HG02759 (cell line): ENCODE data around the gene KRT77.
"Not testable (repeated sequence)": the region's sequence is repeated elsewhere in the genome, so short reads cannot be mapped to it uniquely, and the experiment has no call there.

Experiments used
- ATAC-seq: cut with Tn5 transposase; IDR thresholded peaks from one replicate; pipeline ENCODE4 v1.9.1; 2021; ENCODE audit warnings: mild to moderate bottlenecking, moderate library complexity; ENCODE audit not compliant: unreplicated experiment

Gene KRT77

GRCh38 chr12:52703424-52703823 lies at the start of gene KRT77:
KRT77 (minus strand) TSS chr12:52703524; CDS start chr12:52703434, 90 bp downstream.
- no peak for ATAC-seq

DNA sequence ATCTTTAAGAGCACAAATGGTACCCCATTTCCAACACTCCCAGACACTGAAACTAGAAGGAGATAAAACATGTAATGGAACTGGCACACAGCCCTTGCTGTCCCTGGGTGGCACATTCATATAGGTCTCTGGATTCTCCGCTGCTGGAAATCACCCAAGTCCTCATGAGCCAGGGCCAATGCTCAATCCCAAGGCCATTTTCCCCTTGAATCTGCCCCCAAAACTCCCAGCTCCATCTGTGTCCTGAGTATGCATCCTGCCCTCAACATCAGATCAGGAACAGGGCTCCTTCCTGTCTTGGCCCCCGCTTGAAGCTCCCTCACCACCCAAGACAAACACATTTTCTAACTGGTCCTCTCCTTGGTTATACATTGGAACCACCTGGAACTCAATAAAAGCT lies 49.2 kb upstream of the KRT77 start:
- ATAC-seq = no peak

DNA sequence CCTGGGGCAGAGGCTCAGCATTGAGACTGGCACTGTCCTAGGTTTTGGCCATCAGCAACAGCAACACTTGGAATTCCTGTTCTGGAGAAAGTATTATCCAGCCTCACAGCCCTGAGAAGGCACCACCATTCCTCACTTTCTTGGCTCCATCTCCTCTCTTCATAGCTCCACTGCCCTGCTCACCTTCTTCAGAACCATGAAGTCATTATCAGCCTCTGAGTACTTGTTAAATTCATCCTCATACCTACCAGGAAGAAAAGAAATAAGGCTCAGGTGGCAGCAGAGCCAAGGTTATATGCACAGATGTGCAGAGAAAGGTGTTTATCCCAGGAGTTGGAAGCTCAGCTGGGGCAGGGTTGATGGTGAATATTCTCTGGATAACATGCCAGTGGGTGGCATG lies 48.5 kb upstream of the KRT77 start:
- no peak for ATAC-seq

DNA sequence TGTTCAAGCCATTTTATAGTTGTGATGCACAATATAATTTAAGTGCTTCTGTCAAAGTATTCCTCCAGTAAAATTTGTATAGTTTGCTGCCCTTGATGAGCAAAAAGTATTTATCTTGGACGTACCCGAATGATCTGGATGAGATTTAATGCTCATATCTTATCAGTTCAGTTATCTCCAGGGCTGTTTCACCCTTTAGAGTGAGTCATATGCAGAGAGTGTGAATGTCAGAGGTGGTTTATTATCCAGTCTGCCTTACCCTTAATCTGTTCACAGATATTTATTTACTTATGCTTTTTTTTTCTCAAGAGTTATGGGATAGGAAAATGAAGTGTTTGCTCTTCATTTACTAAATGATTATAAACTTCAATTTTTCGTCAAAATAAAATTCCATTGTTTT lies 47.2 kb upstream of the KRT77 start:
- ATAC-seq = not testable (repeated sequence)

- ATAC-seq = no peak
Measured at GRCh38 chr12:52749827-52750226, 46.5 kb upstream of the KRT77 start.

GRCh38 chr12:52748578-52748977 lies 45.3 kb upstream of the KRT77 start:
- no peak for ATAC-seq

DNA sequence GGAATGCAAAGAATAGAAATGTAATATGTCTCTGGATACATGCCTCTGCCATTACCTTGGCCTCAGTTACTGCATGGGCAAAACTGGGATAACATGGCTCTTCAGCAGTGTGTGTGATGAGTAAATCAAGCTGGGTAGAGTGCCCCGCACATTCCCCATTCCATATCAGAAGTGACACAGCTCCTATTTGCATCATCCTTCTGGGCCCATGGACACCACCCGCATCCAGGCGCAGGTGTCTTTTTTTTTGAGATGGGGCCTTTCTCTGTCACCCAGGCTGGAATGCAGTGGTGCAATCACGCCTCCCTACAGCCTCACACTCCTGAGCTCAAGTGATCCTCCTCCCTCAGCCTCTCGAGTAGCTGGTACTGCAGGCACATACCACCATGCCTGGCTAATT lies 42.2 kb upstream of the KRT77 start:
- ATAC-seq = no peak

- no peak for ATAC-seq
Measured at GRCh38 chr12:52744493-52745156, 41.3 kb upstream of the KRT77 start.

DNA sequence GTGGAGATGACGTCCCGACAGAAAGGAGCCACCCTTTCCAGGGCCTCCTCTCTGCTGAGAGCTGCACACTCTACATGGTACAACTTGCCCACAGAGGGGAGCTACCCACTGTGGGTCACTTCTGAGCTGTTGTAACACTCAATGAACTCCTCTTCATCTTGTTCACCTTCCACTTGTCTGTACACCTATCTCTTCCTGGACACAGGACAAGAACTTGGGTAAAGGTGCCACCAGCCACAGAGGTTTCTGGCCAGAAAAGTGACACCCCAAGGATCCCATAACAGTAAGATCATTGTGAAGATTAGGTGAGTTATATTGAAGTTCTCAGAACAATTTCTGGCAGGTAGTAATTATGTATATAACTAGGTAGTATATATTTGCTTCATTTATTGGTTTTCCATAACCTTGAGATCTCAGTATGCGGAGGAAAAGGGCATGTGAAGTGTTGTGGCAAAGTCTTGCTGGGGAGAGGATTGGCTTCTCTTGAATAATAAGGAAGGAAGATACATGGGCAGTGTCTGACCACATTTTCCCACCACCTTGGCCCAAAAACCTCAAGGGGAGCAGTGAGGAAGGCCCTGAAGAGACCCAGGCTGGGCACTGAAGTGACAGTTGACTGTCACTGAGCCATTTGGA lies 39.6 kb upstream of the KRT77 start:
- ATAC-seq = no peak

- no peak for ATAC-seq
Measured at GRCh38 chr12:52742196-52742580, 38.9 kb upstream of the KRT77 start.

- ATAC-seq = no peak
Measured at GRCh38 chr12:52741375-52742195, 38.3 kb upstream of the KRT77 start.

GRCh38 chr12:52740584-52740983 lies 37.3 kb upstream of the KRT77 start:
- ATAC-seq = no peak

DNA sequence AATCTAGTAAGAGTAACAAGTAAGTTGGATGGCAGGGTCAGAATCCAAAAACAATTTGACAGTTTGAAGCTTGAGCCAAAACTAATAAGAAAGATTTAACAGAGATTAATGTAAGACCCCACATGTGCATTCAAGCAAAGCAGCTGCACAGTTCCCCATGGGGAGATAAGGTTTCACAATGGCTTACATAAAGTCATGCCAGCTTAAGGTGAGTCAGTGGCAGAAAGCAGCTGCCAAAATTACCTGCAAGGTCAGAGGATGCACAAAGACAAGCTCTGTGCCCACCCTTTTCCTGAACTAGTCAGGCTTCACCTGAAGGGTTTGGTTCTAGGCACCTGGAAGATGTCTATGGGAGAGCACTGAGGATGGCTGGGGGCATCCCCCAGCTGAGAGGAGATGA lies 36.6 kb upstream of the KRT77 start:
- no peak for ATAC-seq

DNA sequence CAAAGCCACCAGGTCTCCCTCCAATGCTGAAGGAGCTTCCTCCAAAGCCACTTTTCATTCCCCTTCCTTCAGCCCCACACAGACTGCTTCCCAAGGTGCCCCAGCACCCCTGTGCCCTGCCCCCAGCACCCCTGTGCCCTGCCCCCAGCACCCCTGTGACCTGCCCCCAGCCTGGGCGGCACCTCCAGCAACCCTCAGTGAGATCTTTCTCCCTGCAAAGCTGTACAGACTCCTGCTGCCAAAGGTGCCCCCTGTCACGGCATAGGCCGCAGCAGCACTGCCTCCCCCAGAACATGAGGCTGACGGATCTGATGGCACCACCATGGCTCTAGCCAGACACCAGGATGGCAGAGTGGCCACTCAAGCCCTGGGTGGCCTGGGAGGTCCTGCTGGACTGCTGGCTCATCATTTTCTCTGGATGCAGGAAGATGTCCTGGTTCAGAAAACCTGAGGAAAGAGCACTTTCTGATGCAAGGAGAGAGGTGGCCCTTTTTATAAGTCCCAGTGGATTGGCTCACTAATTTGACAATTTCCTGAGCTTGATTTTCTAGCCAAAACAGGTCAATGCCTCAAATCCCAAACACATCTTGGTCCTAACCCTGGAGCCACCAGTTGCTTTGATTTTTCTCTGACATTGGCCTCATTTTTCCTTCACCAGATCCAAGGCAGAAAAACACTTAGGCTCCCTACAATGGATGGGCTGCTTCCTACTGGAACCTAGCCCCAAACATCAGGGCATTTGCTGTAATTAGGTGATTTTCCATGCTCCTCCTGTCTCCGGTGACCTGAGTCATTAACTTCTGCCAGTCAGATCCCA lies 32.7 kb upstream of the KRT77 start:
- ATAC-seq = no peak

GRCh38 chr12:52735106-52735505 lies 31.8 kb upstream of the KRT77 start:
- ATAC-seq = no peak

GRCh38 chr12:52730793-52731192 lies 27.5 kb upstream of the KRT77 start:
- no peak for ATAC-seq

- ATAC-seq = no peak
Measured at GRCh38 chr12:52730383-52730782, 27.1 kb upstream of the KRT77 start.

GRCh38 chr12:52729147-52729546 lies 25.8 kb upstream of the KRT77 start:
- ATAC-seq = no peak

GRCh38 chr12:52728374-52728773 lies 25.1 kb upstream of the KRT77 start:
- no peak for ATAC-seq

GRCh38 chr12:52727037-52727436 lies 23.7 kb upstream of the KRT77 start:
- no peak for ATAC-seq

DNA sequence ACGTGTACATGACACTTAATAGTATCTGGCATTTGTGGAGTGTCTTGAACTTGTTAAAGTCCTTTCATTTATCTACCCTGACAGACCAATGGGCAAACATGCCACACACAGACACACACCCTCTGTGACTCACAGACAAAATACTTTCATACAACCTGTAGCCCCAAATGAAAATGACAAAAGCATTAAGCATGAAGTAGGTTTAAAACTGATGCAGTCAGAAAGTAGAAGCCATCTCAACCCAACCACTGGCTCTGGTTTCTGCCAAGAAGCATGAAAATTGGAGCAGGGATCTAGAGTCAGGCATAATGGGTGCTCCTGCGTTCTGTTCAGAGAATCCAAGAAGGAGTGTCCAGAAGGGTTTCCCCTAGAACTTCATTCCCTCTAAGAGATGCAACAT lies 23.1 kb upstream of the KRT77 start:
- ATAC-seq = no peak
